CD4-positive, alpha-beta T cell treated with Interleukin-10 for 1 hour (primary cell): ENCODE measurements around the gene COX11.

Source experiments
- DNase-seq: peaks from one replicate; pipeline ENCODE4 v3.0.0-alpha.2; 2020

Gene COX11, protein sequence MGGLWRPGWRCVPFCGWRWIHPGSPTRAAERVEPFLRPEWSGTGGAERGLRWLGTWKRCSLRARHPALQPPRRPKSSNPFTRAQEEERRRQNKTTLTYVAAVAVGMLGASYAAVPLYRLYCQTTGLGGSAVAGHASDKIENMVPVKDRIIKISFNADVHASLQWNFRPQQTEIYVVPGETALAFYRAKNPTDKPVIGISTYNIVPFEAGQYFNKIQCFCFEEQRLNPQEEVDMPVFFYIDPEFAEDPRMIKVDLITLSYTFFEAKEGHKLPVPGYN

GRCh38 chr17:54968262-54968987 is at the start of gene COX11, which contains the start of gene STXBP4:
Gene COX11, minus strand, starts transcription at chr17:54968654. Its CDS starts 8 bp downstream, at chr17:54968646.
Gene STXBP4, plus strand, starts transcription at chr17:54968765. Its CDS starts 17,455 bp downstream, at chr17:54986220.
- DNase-seq, result peak; percentile 97

- DNase-seq, result peak; percentile 14
Observed at GRCh38 chr17:55005520-55005919, 37.1 kb upstream of the COX11 start.

GRCh38 chr17:55004484-55004883 is 36.0 kb upstream of the COX11 start:
- no peak for DNase-seq

GRCh38 chr17:55002458-55002857 is 34.0 kb upstream of the COX11 start:
- no peak for DNase-seq

DNA sequence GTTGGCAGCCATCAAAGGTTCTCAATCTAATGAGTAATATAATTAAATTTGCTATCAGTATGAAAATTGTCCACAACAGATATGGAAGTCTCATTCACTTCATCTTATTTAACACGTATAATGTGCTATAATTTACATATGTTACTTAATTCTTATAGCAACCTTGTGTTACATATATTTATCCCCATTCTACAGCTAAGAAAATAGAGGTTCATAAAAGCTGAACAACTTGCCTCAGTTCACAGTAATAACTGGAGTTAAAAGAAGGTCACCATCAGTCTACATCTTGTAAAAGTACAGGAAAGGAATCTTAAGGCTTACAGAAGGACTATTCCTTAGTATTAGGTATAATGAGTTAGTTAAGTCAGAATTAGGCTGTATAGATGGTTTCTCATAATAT is 28.0 kb upstream of the COX11 start:
- no peak for DNase-seq

DNA sequence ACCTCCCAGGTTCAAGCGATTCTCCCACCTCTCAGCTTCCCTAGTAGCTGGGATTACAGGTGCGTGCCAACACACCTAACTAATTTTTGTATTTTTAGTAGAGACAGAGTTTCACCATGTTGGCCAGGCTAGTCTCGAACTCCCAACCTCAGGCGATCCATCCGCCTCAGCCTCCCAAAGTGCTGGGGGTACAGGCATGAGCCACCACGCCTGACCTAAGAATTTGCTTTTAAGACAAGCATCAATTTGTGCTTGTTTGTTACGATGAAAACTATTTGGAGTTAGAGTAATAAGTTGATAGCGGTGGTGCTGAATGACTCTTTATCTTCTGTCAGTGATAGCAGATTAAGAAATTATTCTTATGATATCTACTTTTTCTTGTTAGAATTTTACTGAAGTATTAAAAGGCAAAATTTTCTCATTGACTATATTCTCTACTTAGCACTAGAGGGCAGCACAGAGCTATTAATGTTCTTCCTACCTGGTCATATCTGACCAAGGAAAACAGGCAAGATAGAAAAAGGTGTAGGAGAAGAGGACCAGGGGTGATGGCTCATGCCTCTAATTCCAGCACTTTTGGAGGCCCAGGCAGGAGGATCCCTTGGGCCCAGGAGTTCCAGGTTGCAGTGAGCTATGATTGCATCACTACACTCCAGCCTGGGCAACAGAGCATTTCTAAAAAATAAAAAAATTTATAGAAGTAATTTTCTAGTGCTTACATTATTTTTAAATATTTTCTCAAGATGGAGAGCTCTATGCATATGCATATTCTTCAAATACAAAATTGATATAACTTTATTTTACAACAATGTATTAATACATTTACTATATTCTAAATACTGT is 24.6 kb upstream of the COX11 start:
- peak; percentile 65 for DNase-seq

DNA sequence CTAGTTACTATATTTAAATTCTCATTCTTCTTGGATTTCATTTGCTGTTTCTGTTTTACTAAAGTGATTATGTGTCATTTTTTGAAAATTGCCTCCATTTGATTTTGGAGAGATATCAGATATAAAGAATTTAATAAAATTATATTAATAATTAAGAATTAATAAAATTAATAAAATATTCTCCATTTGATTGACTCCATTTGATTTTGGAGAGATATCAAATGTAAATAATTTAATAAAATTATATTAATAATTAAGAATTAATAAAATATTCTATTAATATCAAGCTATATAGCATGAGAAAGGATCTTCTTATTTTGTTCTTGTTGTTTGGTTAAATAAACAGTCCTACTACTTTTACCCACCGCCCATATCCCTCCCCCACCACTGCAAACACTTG is 23.1 kb upstream of the COX11 start:
- DNase-seq, result no peak

DNA sequence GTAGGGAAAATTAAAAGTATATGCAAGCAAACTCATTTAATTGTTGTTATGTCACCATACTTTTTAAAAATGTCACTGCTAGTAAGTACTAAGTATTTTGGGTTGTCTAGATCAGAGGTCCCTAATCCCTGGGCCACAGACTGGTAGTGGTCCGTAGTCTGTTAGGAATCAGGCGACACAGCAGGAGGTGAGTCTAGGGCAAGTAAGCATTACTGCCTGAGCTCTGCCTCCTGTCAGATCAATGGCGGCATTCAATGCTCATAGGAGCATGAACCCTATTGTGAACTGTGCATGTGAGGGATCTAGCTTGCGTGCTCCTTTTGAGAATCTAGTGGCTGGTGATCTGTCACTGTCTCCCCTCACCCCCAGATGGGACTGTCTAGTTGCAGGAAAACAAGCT is 21.7 kb upstream of the COX11 start:
- no peak for DNase-seq

- DNase-seq, result no peak
Observed at GRCh38 chr17:54985476-54985875, 17.0 kb upstream of the COX11 start.

DNA sequence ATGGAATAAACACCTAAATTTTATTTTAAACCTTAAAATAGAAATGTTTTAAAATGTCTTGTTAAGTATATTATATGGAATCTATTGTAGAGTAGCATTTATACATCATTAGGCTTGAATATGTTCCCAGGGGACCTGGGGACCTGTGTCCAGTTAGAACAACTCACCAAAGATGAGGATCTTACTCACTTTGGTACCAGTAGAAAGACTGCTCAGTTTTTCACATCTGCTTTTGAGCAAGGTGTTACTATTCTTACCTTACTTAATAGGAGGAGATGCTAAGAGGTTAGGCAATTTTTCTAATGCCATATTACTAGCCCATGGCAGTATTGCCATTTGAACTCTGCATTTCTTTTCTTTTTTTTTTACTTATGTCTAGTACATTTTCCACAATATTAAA is 14.8 kb upstream of the COX11 start:
- no peak for DNase-seq

DNA sequence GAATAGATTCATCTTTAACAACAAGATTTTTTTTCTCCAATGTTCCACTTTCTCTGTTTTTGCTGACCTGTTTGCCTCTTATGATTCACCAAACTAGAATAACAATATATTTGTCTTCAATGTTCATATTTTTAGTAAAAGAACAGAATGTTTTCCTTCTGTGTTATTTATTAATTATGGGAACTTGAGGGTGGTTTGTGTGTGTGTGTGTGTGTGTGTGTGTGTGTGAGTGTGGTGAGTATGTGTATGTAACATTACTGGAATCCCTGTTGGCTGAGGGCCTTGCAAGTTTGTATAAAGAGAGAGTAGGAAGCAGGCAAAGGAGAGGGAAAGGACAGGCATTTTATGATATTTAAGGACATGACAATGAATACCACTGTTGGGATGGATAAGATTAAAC is 13.9 kb upstream of the COX11 start:
- no peak for DNase-seq

- DNase-seq, result no peak
Observed at GRCh38 chr17:54980375-54980774, 11.9 kb upstream of the COX11 start.

GRCh38 chr17:54979657-54980056 is 11.2 kb upstream of the COX11 start:
- no peak for DNase-seq

GRCh38 chr17:54977744-54978143 is 9.3 kb upstream of the COX11 start:
- DNase-seq, result no peak

GRCh38 chr17:54976316-54976715 is 7.9 kb upstream of the COX11 start:
- no peak for DNase-seq

DNA sequence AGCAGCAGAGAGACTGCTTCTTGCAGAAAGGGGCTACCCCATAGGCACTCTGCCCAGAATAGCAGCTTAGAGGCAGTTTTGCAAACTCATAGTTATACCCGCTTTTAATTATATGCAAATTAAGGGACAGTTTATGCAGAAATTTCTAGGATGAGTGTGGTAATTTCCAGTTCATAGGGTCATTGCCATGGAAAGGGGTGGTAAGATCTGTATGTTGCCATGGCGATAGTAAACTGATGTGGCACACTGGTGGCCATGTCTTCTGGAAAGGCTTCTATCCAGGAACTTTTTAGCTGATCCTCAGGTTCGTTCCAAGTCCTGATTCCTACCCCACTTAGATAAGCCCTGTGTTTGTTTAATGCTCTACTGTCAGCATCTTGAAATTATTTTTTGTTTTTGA is 6.3 kb upstream of the COX11 start:
- no peak for DNase-seq

- DNase-seq, result no peak
Observed at GRCh38 chr17:54972406-54973138, 4.1 kb upstream of the COX11 start.

DNA sequence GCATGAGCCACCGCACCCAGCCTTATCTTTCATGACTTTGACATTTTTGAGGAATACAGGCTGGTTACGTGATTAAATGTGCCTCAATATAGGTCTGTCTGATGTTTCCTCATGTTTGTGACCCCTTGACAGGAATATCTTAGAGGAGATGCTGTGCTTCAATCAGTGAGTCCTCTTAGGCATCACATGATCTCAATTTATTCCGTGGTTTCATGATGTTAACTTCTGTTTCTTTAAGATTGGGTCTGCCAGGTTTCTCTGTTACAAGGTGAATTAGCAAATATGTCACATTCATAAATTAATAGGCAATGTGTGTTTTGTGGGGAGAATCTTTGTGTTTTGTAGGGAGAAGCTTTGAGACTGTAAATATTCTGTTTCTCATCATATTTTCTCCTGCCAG is 3.4 kb upstream of the COX11 start:
- no peak for DNase-seq

GRCh38 chr17:54971147-54971546 is 2.7 kb upstream of the COX11 start:
- DNase-seq, result no peak

DNA sequence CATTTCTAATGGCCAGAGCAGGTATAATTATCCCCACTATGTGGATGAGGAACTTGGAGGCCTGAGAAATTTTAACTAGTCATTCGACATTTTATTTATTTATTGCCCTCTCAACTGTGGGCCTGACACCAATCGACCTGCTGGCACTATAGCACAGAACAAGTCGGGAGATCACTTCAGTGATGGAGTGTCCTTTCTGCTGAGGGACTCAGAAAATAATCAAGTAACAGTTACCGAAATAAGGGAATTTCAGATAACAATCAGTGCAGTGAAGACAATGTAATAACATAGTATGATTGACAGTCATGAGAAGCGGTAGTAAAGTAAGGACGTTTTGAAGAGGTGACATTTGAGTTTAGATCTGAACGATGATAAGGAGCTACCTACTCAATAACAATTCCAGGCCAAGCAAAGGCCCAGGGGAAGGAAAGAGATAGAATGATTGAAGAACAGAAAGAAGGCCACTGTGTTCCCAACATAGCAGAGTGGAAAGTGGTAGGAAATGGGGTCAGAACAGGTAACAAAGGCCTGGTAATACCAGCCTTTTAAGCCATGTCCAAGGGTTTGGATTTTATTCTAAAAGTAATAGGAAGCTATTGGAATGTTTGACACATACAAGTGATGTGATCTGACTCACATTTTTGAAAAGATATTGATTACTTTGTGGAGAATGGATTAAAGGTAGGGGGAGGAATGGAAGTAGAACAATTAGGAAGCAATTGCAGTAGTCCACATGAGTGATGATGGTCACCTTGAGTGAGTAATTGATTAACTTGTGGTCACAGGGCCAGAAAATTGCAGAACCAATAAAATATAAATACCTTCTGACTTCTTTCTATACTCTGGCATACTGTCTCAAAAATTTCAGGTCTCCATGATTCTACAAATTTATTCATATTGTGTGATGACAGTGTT is 1.5 kb upstream of the COX11 start:
- peak; percentile 2 for DNase-seq

DNA sequence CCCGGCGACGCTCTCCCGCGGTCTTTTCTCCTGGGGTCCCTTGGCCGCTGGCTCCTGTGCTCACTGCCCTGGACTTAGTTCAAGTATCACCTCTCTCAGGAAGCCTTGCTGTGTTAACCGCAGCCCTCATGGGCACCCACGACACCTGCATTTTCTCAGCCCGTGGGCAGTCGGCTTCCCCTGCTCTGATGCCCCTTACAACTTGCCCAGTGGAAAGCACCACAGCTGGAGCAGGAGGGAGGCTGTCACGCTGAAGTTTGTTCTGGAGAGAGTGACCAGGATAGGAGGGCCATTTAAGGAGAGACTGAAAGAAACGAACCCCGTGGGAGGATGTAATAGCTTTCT is 506 bp upstream of the COX11 start:
- peak; percentile 39 for DNase-seq
